ENCODE data around the gene XBP1.

DNA sequence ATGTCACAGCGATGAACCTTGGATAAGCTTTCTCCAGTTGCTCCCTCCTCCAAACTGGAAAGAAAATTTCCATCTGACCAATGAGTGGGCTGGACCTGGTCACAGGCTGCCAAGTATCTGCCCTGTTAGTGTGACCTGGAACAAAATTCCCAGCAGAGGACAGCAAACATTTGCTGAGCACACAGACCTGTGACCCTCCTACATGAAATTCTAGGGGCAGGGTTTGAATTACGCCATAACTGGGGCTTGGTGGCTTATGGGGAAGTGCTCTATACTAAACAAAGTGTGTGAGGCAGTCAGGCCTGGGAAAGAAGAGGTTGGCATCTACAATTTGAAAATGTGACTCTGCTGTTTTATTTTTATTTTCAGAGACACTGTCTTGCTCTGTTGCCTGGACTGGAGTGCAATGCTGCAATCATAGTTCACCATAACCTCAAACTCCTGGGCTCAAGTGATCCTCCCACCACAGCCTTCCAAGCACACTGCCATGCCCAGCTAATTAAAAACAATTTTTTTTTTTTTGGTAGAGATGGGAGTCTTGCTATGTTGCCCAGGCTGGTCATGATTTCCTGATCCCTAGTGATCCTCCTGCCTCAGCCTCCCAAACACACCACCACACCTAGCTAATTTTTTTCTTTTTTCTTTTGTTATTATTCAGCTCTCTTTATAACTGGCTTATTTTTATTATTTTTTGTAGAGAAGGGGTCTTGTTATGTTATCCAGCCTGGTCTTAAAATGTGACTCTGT is 13.6 kb upstream of the XBP1 start:
- TF ChIP-seq, protein P1, sequence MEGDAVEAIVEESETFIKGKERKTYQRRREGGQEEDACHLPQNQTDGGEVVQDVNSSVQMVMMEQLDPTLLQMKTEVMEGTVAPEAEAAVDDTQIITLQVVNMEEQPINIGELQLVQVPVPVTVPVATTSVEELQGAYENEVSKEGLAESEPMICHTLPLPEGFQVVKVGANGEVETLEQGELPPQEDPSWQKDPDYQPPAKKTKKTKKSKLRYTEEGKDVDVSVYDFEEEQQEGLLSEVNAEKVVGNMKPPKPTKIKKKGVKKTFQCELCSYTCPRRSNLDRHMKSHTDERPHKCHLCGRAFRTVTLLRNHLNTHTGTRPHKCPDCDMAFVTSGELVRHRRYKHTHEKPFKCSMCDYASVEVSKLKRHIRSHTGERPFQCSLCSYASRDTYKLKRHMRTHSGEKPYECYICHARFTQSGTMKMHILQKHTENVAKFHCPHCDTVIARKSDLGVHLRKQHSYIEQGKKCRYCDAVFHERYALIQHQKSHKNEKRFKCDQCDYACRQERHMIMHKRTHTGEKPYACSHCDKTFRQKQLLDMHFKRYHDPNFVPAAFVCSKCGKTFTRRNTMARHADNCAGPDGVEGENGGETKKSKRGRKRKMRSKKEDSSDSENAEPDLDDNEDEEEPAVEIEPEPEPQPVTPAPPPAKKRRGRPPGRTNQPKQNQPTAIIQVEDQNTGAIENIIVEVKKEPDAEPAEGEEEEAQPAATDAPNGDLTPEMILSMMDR (IDR thresholded peaks at IDR 0.05), result no peak
- TF ChIP-seq POLR2AphosphoS5 (IDR thresholded peaks at IDR 0.05), result peak; percentile 19 to 61 (median 24)
